Small intestine (tissue), 7 donors: ENCODE measurements around the gene CAMTA1. TPM values are rescaled to one million over a fixed set of nuclear protein-coding genes. Genes with fewer than 3 reads are reported as not detected.

Experiments
- DNase-seq, 2 donors: peaks; one replicate each; pipeline versions ENCODE4 v3.0.0 to v3.0.0-alpha.2; 2013
- FAIRE-seq: peaks from 2 replicates; lab custom pipeline; 2012; peaks lifted over from hg19 to GRCh38; lab: Jason Lieb, UNC
- H3K27ac ChIP-seq, 3 donors: one replicate each; pipeline ENCODE4 v1.5.1; 2013; ENCODE audit warnings: low read length in 2 of 3, mild to moderate bottlenecking in 2 of 3, control low read depth in 1 of 3, inconsistent platforms in 1 of 3, low read depth in 1 of 3, moderate library complexity in 1 of 3
- H3K27me3 ChIP-seq, 3 donors: one replicate each; pipeline ENCODE4 v1.6.1; 2013; ENCODE audit warnings: low read length in 3 of 3, inconsistent platforms in 1 of 3; ENCODE audit not compliant: control insufficient read depth in 3 of 3, insufficient read depth in 3 of 3
- H3K36me3 ChIP-seq, 3 donors: one replicate each; pipeline ENCODE4 v1.6.1; 2013; ENCODE audit warnings: low read length in 3 of 3, inconsistent platforms in 1 of 3, low read depth in 1 of 3, mild to moderate bottlenecking in 1 of 3, moderate library complexity in 1 of 3; ENCODE audit not compliant: control insufficient read depth in 3 of 3, insufficient read depth in 2 of 3
- H3K4me1 ChIP-seq, 3 donors: one replicate each; pipeline ENCODE4 v1.6.1; 2013; ENCODE audit warnings: low read length in 2 of 3, inconsistent platforms in 1 of 3, low read depth in 1 of 3, mild to moderate bottlenecking in 1 of 3, moderate library complexity in 1 of 3; ENCODE audit not compliant: control insufficient read depth in 3 of 3, insufficient read depth in 2 of 3
- H3K4me3 ChIP-seq, 3 donors: one replicate each; pipeline ENCODE4 v1.5.1; 2013; ENCODE audit warnings: low read length in 3 of 3, control low read depth in 1 of 3, inconsistent platforms in 1 of 3, low read depth in 1 of 3, mild to moderate bottlenecking in 1 of 3, moderate library complexity in 1 of 3
- H3K9me3 ChIP-seq, 2 donors: one replicate each; pipeline ENCODE4 v1.6.1; 2013; ENCODE audit warnings: low read depth in 1 of 2, low read length in 1 of 2; ENCODE audit not compliant: control insufficient read depth in 2 of 2, insufficient read depth in 1 of 2
- WGBS, 3 donors: extraction: QIAGEN DNeasy Blood & Tissue Kit; methylation state at CpG; one replicate each; pipeline ENCODE4 v1.1.7; 2013; 5-methylcytosine and 5-hydroxymethylcytosine counted together
- polyA plus RNA-seq, 4 donors: library from polyadenylated mRNA; stranded (reverse) in 3 of 4; unstranded in 1 of 4; fragments of 200-250 nt in 3 of 4; fragments of 120-200 nt in 1 of 4; gene quantifications; one replicate each; pipeline versions ENCODE4 v1.2.1 to v1.2.3, GENCODE V29; 2013
- donor health status: healthy with polysubstance abuse.
- donor health status: control.
- donor health status: control.
- donor health status: Bipolar disorder and iron deficiency.
- donor health status: healthy.

The CAMTA1 gene
- polyA plus RNA-seq, 4 donors, result 57.6 to 177 (median 147) TPM

GRCh38 chr1:6935911-6936690 lies 150.8 kb downstream of the CAMTA1 start:
- Histone ChIP-seq H3K27me3 (peaks cover 0 to 3% (median 2%) of the 10 kb centered on the region in 3 donors), H3K9me3 (no peaks in the 10 kb centered on the region), H3K27ac (no peak overlapping the region), H3K4me1 (no peaks in the 10 kb centered on the region), H3K36me3 (no peaks in the 10 kb centered on the region), H3K4me3 (no peak overlapping the region)
- WGBS, 3 donors, result 54 to 67% (median 65%) methylated on average over 8 of the region's 8 CpGs
- DNase-seq (no peak), FAIRE-seq (no peak)

GRCh38 chr1:6937048-6937447 lies 151.8 kb downstream of the CAMTA1 start:
- H3K27ac ChIP-seq, result no peak overlapping the region
- no peaks in the 10 kb centered on the region for H3K9me3 ChIP-seq
- no peak for DNase-seq
- H3K36me3 ChIP-seq, result no peaks in the 10 kb centered on the region
- WGBS, 3 donors, result 79 to 82% (median 81%) methylated on average over 3 of the region's 3 CpGs
- peaks cover 0 to 3% (median 2%) of the 10 kb centered on the region in 3 donors for H3K27me3 ChIP-seq
- no peaks in the 10 kb centered on the region for H3K4me1 ChIP-seq
- H3K4me3 ChIP-seq, result no peak overlapping the region
- no peak for FAIRE-seq

- DNase-seq (no peak), FAIRE-seq (no peak)
- 84 to 93% (median 93%) methylated on average over 5 of the region's 5 CpGs for WGBS, 3 donors
- H3K36me3 ChIP-seq, result no peaks in the 10 kb centered on the region
- peaks cover 0 to 3% (median 3%) of the 10 kb centered on the region in 3 donors for H3K27me3 ChIP-seq
- no peaks in the 10 kb centered on the region for H3K4me1 ChIP-seq
- no peaks in the 10 kb centered on the region for H3K9me3 ChIP-seq
- no peak overlapping the region for H3K27ac ChIP-seq
- H3K4me3 ChIP-seq, result no peak overlapping the region
Observed at GRCh38 chr1:6939363-6939762, 154.1 kb downstream of the CAMTA1 start.

GRCh38 chr1:6941786-6942185 lies 156.5 kb downstream of the CAMTA1 start:
- no peak overlapping the region for H3K4me3 ChIP-seq
- no peak overlapping the region for H3K27ac ChIP-seq
- peaks cover 0 to 2% (median 0%) of the 10 kb centered on the region in 3 donors for H3K27me3 ChIP-seq
- no peak for DNase-seq
- no peaks in the 10 kb centered on the region for H3K4me1 ChIP-seq
- no peaks in the 10 kb centered on the region for H3K9me3 ChIP-seq
- no peak for FAIRE-seq
- 90 to 95% (median 90%) methylated on average over 5 of the region's 5 CpGs for WGBS, 3 donors
- no peaks in the 10 kb centered on the region for H3K36me3 ChIP-seq

- no peaks in the 10 kb centered on the region for H3K9me3 ChIP-seq
- H3K36me3 ChIP-seq, result no peaks in the 10 kb centered on the region
- no peaks in the 10 kb centered on the region for H3K4me1 ChIP-seq
- H3K27me3 ChIP-seq, result peaks cover 0 to 2% (median 0%) of the 10 kb centered on the region in 3 donors
- FAIRE-seq, result no peak
- WGBS, 3 donors, result 83 to 84% (median 84%) methylated on average over 8 to 9 of the region's 9 CpGs
- no peak overlapping the region for H3K4me3 ChIP-seq
- no peak for DNase-seq
- H3K27ac ChIP-seq, result no peak overlapping the region
Observed at GRCh38 chr1:6942990-6943389, 157.7 kb downstream of the CAMTA1 start.

GRCh38 chr1:6944434-6944833 lies 159.2 kb downstream of the CAMTA1 start:
- WGBS, 3 donors, result 82 to 84% (median 83%) methylated on average over 9 of the region's 9 CpGs
- Histone ChIP-seq H3K27ac (no peak overlapping the region), H3K4me1 (no peaks in the 10 kb centered on the region), H3K27me3 (peaks cover 0 to 2% (median 0%) of the 10 kb centered on the region in 3 donors), H3K36me3 (no peaks in the 10 kb centered on the region), H3K4me3 (no peak overlapping the region), H3K9me3 (no peaks in the 10 kb centered on the region)
- FAIRE-seq, result no peak
- no peak for DNase-seq

- H3K4me1 ChIP-seq, result no peaks in the 10 kb centered on the region
Observed at GRCh38 chr1:6947952-6948351, 162.7 kb downstream of the CAMTA1 start.

GRCh38 chr1:6948416-6948815 lies 163.2 kb downstream of the CAMTA1 start:
- H3K4me1 ChIP-seq, result no peaks in the 10 kb centered on the region
- H3K36me3 ChIP-seq, result no peaks in the 10 kb centered on the region
- no peak overlapping the region for H3K4me3 ChIP-seq
- FAIRE-seq (no peak), DNase-seq (no peak)
- H3K27me3 ChIP-seq, result peaks cover 0 to 2% (median 0%) of the 10 kb centered on the region in 3 donors
- no peaks in the 10 kb centered on the region for H3K9me3 ChIP-seq
- WGBS, 3 donors, result 55 to 69% (median 61%) methylated on average over 3 of the region's 3 CpGs
- no peak overlapping the region for H3K27ac ChIP-seq

More at GRCh38 chr1:6947952-6948351, 162.7 kb downstream of the CAMTA1 start:
- FAIRE-seq (no peak), DNase-seq (no peak)
- Histone ChIP-seq H3K27ac (no peak overlapping the region), H3K27me3 (peaks cover 0 to 2% (median 0%) of the 10 kb centered on the region in 3 donors), H3K36me3 (no peaks in the 10 kb centered on the region), H3K9me3 (no peaks in the 10 kb centered on the region), H3K4me3 (no peak overlapping the region)
- WGBS, 3 donors, result 83 to 92% (median 85%) methylated on average over 2 of the region's 2 CpGs
